ENCODE data around the gene EZH1. TPM values are rescaled to one million over a fixed set of nuclear protein-coding genes. Genes with fewer than 3 reads are reported as not detected.

The EZH1 gene
- total and polyA plus RNA-seq, 2 of the 4 experiments (the other 2 are of a cell fraction), result 17.6 to 27.3 TPM

DNA sequence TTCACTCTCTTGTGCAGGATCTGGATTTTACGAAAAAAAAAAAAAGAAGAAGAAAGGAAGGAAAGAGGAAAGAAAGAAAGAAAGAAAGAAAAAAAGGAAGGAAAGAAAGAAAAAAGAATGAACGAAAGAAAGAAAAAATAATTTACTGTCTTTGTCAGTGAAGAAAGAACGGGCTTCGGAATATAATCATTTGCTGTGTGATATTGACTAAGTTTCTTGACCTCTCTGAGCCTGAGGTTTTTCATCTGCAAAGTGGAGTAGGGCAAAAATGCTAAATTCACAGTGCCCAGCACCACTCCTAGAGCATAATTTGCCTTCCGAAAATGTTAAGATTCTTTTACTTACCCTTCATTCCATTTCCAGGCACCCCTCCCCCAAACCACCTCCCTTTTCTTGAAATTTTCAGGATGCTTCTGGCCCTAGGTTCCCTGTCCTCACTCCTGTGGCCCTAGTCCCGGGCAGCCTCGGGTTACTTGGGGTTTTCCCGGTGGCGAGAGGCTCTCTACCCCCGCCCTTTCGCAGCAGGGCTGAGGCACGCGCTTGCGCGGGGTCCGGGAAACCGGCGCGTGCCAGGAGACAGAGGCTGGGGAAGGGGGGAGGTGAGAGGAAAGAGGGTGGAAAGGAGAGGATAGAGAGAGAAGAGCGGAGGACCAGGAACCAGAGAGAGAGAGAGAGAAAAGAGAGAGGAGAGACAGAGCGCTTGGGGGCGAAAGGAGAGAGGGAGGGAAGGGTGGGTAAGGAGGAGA, 62.7 kb downstream of the EZH1 start, which contains the start of gene CNTNAP1:
Gene CNTNAP1, plus strand, starts transcription at position 556 of the 746 bp plus-strand sequence. CDS start 299 bp downstream, outside the sequence.
- Histone ChIP-seq H3K9ac (ENCODE audit: low read depth, low read length) (peak within 1 kb of the TSS; percentile 84), H3K9me3 (ENCODE audit: control insufficient read depth, insufficient read depth, low read length) (no peaks in the 10 kb centered on the region)
- in situ Hi-C loops (cut with MboI; ENCODE audit: low sequenced_read_pairs), result loop anchor here (5.0 to 25.0 kb wide), 2 partner anchors 105 to 630 kb away; partner anchors contain the start of gene PSMC3IP

More for the DNA sequence above, 62.7 kb downstream of the EZH1 start, which contains the start of gene CNTNAP1:
- Histone ChIP-seq H3K9me1 (ENCODE audit: insufficient read depth, low read length) (peaks cover 21% of the 10 kb centered on the region), H4K91ac (ENCODE audit: insufficient read depth, low read depth, low read length) (peak within 1 kb of the TSS; percentile 84), H3K79me1 (ENCODE audit: low read depth in 1 of 2, low read length in 2 of 2) (peaks cover 7 to 53% of the 10 kb centered on the region in 2 experiments), H2AK5ac (ENCODE audit: low read depth, low read length) (peak within 1 kb of the TSS; percentile 85), H2BK15ac (ENCODE audit: low read depth, low read length) (peak within 1 kb of the TSS; percentile 85; the same call in 1 of the 3 replicates), H2BK20ac (ENCODE audit: low read depth, low read length) (peak within 1 kb of the TSS; percentile 70), H3K4me2 (ENCODE audit: low read depth, low read length) (peak within 1 kb of the TSS; percentile 87), H3K27me3 (ENCODE audit: control insufficient read depth, insufficient read depth, low read length) (no peaks in the 10 kb centered on the region), H4K5ac (ENCODE audit: low read depth, low read length) (peak within 1 kb of the TSS; percentile 17), H3K36me3 (ENCODE audit: control insufficient read depth, insufficient read depth, low read length) (peaks cover 22% of the 10 kb centered on the region), H3K23ac (ENCODE audit: low read depth, low read length) (peak within 1 kb of the TSS; percentile 94), H2AK9ac (replicated peaks; ENCODE audit: low read depth, low read length, poor library complexity) (peak within 1 kb of the TSS; percentile 93), H2AFZ (replicated peaks; ENCODE audit: low read length, poor library complexity) (peak within 1 kb of the TSS; percentile 95), H3K56ac (ENCODE audit: extremely low read depth, insufficient read depth, low read length) (peak within 1 kb of the TSS; percentile 45; the same call in 1 of the 2 replicates), H2BK5ac (ENCODE audit: low read depth, low read length, poor library complexity, severe bottlenecking) (peak within 1 kb of the TSS; percentile 70), H3K4me3 (ENCODE audit: insufficient read depth, low read depth, low read length) (peak within 1 kb of the TSS; percentile 62), H4K20me1 (ENCODE audit: insufficient read depth, low read length) (0 out of 2 replicates have a peak, but pooled peaks cover 8% of the 10 kb centered on the region), H4K8ac (ENCODE audit: low read depth in 2 of 2, low read length in 2 of 2) (peak within 1 kb of the TSS; percentile 55 to 86), H3K4ac (ENCODE audit: low read depth, low read length) (peak within 1 kb of the TSS; percentile 72), H2BK120ac (ENCODE audit: low read depth, low read length) (peak within 1 kb of the TSS; percentile 73), H3K4me1 (ENCODE audit: control insufficient read depth, insufficient read depth, low read length) (peaks cover 30% of the 10 kb centered on the region), H3K18ac (ENCODE audit: low read depth, low read length) (peak within 1 kb of the TSS; percentile 45), H3K14ac (replicated peaks; ENCODE audit: low read depth, low read length) (peak within 1 kb of the TSS; percentile 80), H3K27ac (ENCODE audit: insufficient read depth, low read length) (peak within 1 kb of the TSS; percentile 87)
- dilution Hi-C loops (cut with HindIII; ENCODE audit: low sequenced_read_pairs, unreplicated experiment) (no loop called here), intact Hi-C loops (cut with micrococcal nuclease) (no loop called here)
- BruUV-seq (replicated peaks), result no TSS peak
- ChIA-PET CTCF (no interaction called here), POLR2A (ENCODE audit: unreplicated experiment) (no interaction called here)
- 0 to 100% methylated on average over 1 to 15 of the region's 22 CpGs for WGBS, 2 experiments (ENCODE audit: extremely low coverage in 2 of 2, insufficient read length in 1 of 2)
- ATAC-seq (ENCODE audit: low read depth) (peak; percentile 48), DNase-seq (peak; percentile 84)
- TF ChIP-seq RCOR1 (IDR thresholded peaks at IDR 0.05; ENCODE audit: insufficient replicate concordance, low read length), result peak; percentile 80
- TF ChIP-seq FOS (IDR thresholded peaks at IDR 0.05; ENCODE audit: low read depth, low read length), result 0 out of 2 replicates have a peak, but pooled peaks have one; percentile 9
- TF ChIP-seq CEBPB (IDR thresholded peaks at IDR 0.05; ENCODE audit: low read depth, low read length), result no peak
- peak; percentile 92 for TF ChIP-seq BHLHE40 (IDR thresholded peaks at IDR 0.05; ENCODE audit: low read depth, low read length)
- peak; percentile 91; the same call in 1 of the 2 replicates for TF ChIP-seq MAZ (IDR thresholded peaks at IDR 0.05; ENCODE audit: borderline replicate concordance, low read depth, low read length)
- TF ChIP-seq, protein P1, sequence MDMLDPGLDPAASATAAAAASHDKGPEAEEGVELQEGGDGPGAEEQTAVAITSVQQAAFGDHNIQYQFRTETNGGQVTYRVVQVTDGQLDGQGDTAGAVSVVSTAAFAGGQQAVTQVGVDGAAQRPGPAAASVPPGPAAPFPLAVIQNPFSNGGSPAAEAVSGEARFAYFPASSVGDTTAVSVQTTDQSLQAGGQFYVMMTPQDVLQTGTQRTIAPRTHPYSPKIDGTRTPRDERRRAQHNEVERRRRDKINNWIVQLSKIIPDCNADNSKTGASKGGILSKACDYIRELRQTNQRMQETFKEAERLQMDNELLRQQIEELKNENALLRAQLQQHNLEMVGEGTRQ (IDR thresholded peaks at IDR 0.05; ENCODE audit: low read depth, low read length), result peak; percentile 36; the same call in 1 of the 2 replicates
- no peak for TF ChIP-seq RAD21 (IDR thresholded peaks at IDR 0.05; ENCODE audit: low read length)

All from IMR-90 (cell line).